HCT116 (cell line): ENCODE data around the gene MEP1A.
"Not testable (repeated sequence)": the region's sequence is repeated elsewhere in the genome, so short reads cannot be mapped to it uniquely, and the experiment has no call there.

Experiments used
- CBX3 ChIP-seq: IDR thresholded peaks from 2 replicates; pipeline ENCODE4 v1.6.1; 2012; ENCODE audit warnings: low read depth
- EZH2 ChIP-seq: fragments of 200-600 bp; sonication (generic); IDR thresholded peaks from 2 replicates; pipeline ENCODE4 v1.6.1; 2017; ENCODE audit warnings: antibody characterized with exemption, mixed run types
- POLR2A ChIP-seq: IDR thresholded peaks from 2 replicates; pipeline ENCODE4 v1.7.0; 2011; ENCODE audit warnings: borderline replicate concordance; ENCODE audit not compliant: insufficient read depth, insufficient read length; ENCODE audit errors: extremely low read depth
- POLR2AphosphoS5 ChIP-seq: IDR thresholded peaks from 2 replicates; pipeline ENCODE4 v1.6.1; 2011; ENCODE audit warnings: mild to moderate bottlenecking, low read depth, low read length, moderate library complexity
- SRF ChIP-seq: IDR thresholded peaks from 2 replicates; pipeline ENCODE4 v1.6.1; 2012; ENCODE audit warnings: low read depth
- TCF7L2 ChIP-seq: IDR thresholded peaks from 2 replicates; pipeline ENCODE4 v1.7.0; 2011; ENCODE audit warnings: borderline replicate concordance, inconsistent platforms; ENCODE audit not compliant: insufficient read depth, insufficient read length; ENCODE audit errors: extremely low read depth
- TF ChIP-seq, protein P1 (sequence below), 3 experiments: fragments of 200-600 bp in 1 of 3; sonication (generic) in 1 of 3; IDR thresholded peaks in 2 of 3; conservative IDR thresholded peaks in 1 of 3; 2 replicates each; pipeline ENCODE4 v1.5.1; 2012 to 2017; ENCODE audit warnings: low read depth in 2 of 3, low read length in 2 of 3, antibody characterized with exemption in 1 of 3, borderline replicate concordance in 1 of 3, control low read depth in 1 of 3, mild to moderate bottlenecking in 1 of 3, mixed read lengths in 1 of 3, mixed run types in 1 of 3, moderate library complexity in 1 of 3; ENCODE audit not compliant: insufficient read depth in 1 of 3
- TF ChIP-seq, protein P2 (sequence below): IDR thresholded peaks from 2 replicates; pipeline ENCODE4 v1.6.1; 2012

DNA sequence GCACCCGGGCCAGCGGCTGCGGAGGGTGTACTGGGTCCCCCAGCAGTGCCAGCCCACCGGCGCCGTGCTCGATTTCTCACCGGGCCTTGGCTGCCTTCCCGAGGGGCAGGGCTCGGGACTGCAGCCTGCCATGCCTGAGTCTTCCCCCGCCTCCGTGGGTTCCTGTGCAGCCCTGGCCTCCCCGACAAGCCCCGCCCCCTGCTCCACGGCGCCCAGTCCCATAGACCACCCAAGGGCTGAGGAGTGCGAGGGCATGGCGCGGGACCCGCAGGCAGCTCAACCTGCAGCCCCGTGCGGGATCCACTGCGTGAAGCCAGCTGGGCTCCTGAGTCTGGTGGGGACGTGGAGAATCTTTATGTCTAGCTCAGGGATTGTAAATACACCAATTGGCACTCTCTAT lies 18.5 kb upstream of the MEP1A start:
- not testable (repeated sequence) for TF ChIP-seq TCF7L2, SRF, EZH2, POLR2A, POLR2AphosphoS5, CBX3
- TF ChIP-seq, protein P1, sequence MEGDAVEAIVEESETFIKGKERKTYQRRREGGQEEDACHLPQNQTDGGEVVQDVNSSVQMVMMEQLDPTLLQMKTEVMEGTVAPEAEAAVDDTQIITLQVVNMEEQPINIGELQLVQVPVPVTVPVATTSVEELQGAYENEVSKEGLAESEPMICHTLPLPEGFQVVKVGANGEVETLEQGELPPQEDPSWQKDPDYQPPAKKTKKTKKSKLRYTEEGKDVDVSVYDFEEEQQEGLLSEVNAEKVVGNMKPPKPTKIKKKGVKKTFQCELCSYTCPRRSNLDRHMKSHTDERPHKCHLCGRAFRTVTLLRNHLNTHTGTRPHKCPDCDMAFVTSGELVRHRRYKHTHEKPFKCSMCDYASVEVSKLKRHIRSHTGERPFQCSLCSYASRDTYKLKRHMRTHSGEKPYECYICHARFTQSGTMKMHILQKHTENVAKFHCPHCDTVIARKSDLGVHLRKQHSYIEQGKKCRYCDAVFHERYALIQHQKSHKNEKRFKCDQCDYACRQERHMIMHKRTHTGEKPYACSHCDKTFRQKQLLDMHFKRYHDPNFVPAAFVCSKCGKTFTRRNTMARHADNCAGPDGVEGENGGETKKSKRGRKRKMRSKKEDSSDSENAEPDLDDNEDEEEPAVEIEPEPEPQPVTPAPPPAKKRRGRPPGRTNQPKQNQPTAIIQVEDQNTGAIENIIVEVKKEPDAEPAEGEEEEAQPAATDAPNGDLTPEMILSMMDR (IDR thresholded peaks at IDR 0.05 in 2 of 3, conservative IDR thresholded peaks at IDR 0.05 in 1 of 3; ENCODE audit: borderline replicate concordance in 1 of 3, insufficient read depth in 1 of 3, low read depth in 2 of 3, low read length in 2 of 3): not testable (repeated sequence)
- TF ChIP-seq, protein P2, sequence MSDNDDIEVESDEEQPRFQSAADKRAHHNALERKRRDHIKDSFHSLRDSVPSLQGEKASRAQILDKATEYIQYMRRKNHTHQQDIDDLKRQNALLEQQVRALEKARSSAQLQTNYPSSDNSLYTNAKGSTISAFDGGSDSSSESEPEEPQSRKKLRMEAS: not testable (repeated sequence)
